Vagina (tissue), 2 donors: ENCODE data around the gene ELOVL5. TPM values are rescaled to one million over a fixed set of nuclear protein-coding genes. Genes with fewer than 3 reads are reported as not detected.

Experiments used
- DNase-seq, 2 donors: peaks; one replicate each; pipeline ENCODE4 v3.0.0-alpha.2; 2017; ENCODE audit errors: extremely low spot score in 2 of 2
- H3K27ac ChIP-seq: fragments of 200-600 bp; sonication (generic); one replicate; pipeline ENCODE4 v1.5.1; 2019
- H3K27me3 ChIP-seq: fragments of 200-600 bp; sonication (generic); one replicate; pipeline ENCODE4 v1.5.1; 2019
- H3K36me3 ChIP-seq, 2 donors: fragments of 200-600 bp; sonication (generic); one replicate each; pipeline ENCODE4 v1.5.1; 2017 to 2019
- H3K4me1 ChIP-seq: fragments of 200-600 bp; sonication (generic); one replicate; pipeline ENCODE4 v1.5.1; 2019
- H3K4me3 ChIP-seq, 2 donors: fragments of 200-600 bp; sonication (generic); 1 replicate in 1 of 2; 2 replicates in 1 of 2; pipeline ENCODE4 v1.5.1; 2016 to 2019
- H3K9me3 ChIP-seq: fragments of 200-600 bp; sonication (generic); one replicate; pipeline ENCODE4 v1.5.1; 2019
- CTCF ChIP-seq, 3 experiments: fragments of 450-650 bp in 2 of 3; fragments of 200-600 bp in 1 of 3; sonication (generic) in 1 of 3; IDR thresholded peaks; one replicate each; pipeline ENCODE4 v1.5.1; 2017 to 2019; ENCODE audit warnings: antibody characterized with exemption in 3 of 3, mild to moderate bottlenecking in 2 of 3, moderate library complexity in 2 of 3
- POLR2A ChIP-seq, 2 donors: fragments of 450-650 bp; IDR thresholded peaks; one replicate each; pipeline ENCODE4 v1.6.1; 2017; ENCODE audit warnings: antibody characterized with exemption in 2 of 2, mild to moderate bottlenecking in 2 of 2, moderate library complexity in 2 of 2
- POLR2AphosphoS5 ChIP-seq, 2 donors: sonication (generic); formaldehyde crosslinking; IDR thresholded peaks; one replicate each; pipeline ENCODE4 v1.9.0; 2017; ENCODE audit warnings: antibody characterized with exemption in 2 of 2, mild to moderate bottlenecking in 2 of 2, low read depth in 1 of 2; ENCODE audit not compliant: insufficient read depth in 1 of 2
- intact Hi-C: fragments of 100-400 bp; cut with DNase I; formaldehyde crosslinking; loops from one replicate; pipeline ENCODE4 v1.15.1; 2023
- total RNA-seq: library from RNA; depleted of rRNA; stranded (reverse); fragments of >200 nt; gene quantifications from one replicate; pipeline ENCODE4 v1.2.3, GENCODE V29; 2016

The ELOVL5 gene
- total RNA-seq, 1 donor from 2014 or later: 42.5 TPM

GRCh38 chr6:53295176-53295575 is 53.6 kb downstream of the ELOVL5 start:
- Histone ChIP-seq H3K9me3 (no peaks in the 10 kb centered on the region), H3K27me3 (no peaks in the 10 kb centered on the region), H3K4me1 (peaks cover 17% of the 10 kb centered on the region), H3K4me3 (no peak overlapping the region), H3K36me3 (no peaks in the 10 kb centered on the region), H3K27ac (no peak overlapping the region)
- no peak for TF ChIP-seq CTCF (IDR thresholded peaks at IDR 0.05)
- TF ChIP-seq POLR2AphosphoS5 (IDR thresholded peaks at IDR 0.05; ENCODE audit: insufficient read depth in 1 of 2, low read depth in 1 of 2): no peak
- TF ChIP-seq POLR2A (IDR thresholded peaks at IDR 0.05): no peak
- no peak for DNase-seq
- intact Hi-C loops: no loop called here

GRCh38 chr6:53294611-53295010 is 54.1 kb downstream of the ELOVL5 start:
- Histone ChIP-seq H3K4me1 (peaks cover 12% of the 10 kb centered on the region), H3K9me3 (no peaks in the 10 kb centered on the region), H3K4me3 (no peak overlapping the region), H3K27me3 (no peaks in the 10 kb centered on the region), H3K27ac (no peak overlapping the region), H3K36me3 (no peaks in the 10 kb centered on the region)
- DNase-seq: no peak
- no peak for TF ChIP-seq POLR2A (IDR thresholded peaks at IDR 0.05)
- TF ChIP-seq POLR2AphosphoS5 (IDR thresholded peaks at IDR 0.05; ENCODE audit: insufficient read depth in 1 of 2, low read depth in 1 of 2): no peak
- no peak for TF ChIP-seq CTCF (IDR thresholded peaks at IDR 0.05)
- intact Hi-C loops: no loop called here

GRCh38 chr6:53294095-53294494 is 54.7 kb downstream of the ELOVL5 start:
- H3K9me3 ChIP-seq: no peaks in the 10 kb centered on the region
- no peaks in the 10 kb centered on the region for H3K27me3 ChIP-seq
- TF ChIP-seq CTCF (IDR thresholded peaks at IDR 0.05) (peak in 1 of 3 experiments; percentile 18), POLR2AphosphoS5 (IDR thresholded peaks at IDR 0.05; ENCODE audit: insufficient read depth in 1 of 2, low read depth in 1 of 2) (no peak)
- no peak for DNase-seq
- intact Hi-C loops: no loop called here
- H3K4me3 ChIP-seq: no peak overlapping the region
- no peaks in the 10 kb centered on the region for H3K36me3 ChIP-seq
- no peak overlapping the region for H3K27ac ChIP-seq
- H3K4me1 ChIP-seq: peaks cover 8% of the 10 kb centered on the region

GRCh38 chr6:53293691-53294090 is 55.1 kb downstream of the ELOVL5 start:
- Histone ChIP-seq H3K27ac (no peak overlapping the region), H3K4me3 (no peak overlapping the region), H3K4me1 (peaks cover 4% of the 10 kb centered on the region), H3K27me3 (no peaks in the 10 kb centered on the region), H3K9me3 (no peaks in the 10 kb centered on the region), H3K36me3 (no peaks in the 10 kb centered on the region)
- TF ChIP-seq POLR2A (IDR thresholded peaks at IDR 0.05) (no peak), POLR2AphosphoS5 (IDR thresholded peaks at IDR 0.05; ENCODE audit: insufficient read depth in 1 of 2, low read depth in 1 of 2) (no peak), CTCF (IDR thresholded peaks at IDR 0.05) (no peak)
- no peak for DNase-seq
- intact Hi-C loops: no loop called here

- intact Hi-C loops: no loop called here
- Histone ChIP-seq H3K36me3 (no peaks in the 10 kb centered on the region), H3K9me3 (no peaks in the 10 kb centered on the region), H3K27me3 (no peaks in the 10 kb centered on the region), H3K4me3 (no peak overlapping the region), H3K27ac (no peak overlapping the region), H3K4me1 (no peaks in the 10 kb centered on the region)
- TF ChIP-seq POLR2A (IDR thresholded peaks at IDR 0.05) (no peak), CTCF (IDR thresholded peaks at IDR 0.05) (no peak), POLR2AphosphoS5 (IDR thresholded peaks at IDR 0.05; ENCODE audit: insufficient read depth in 1 of 2, low read depth in 1 of 2) (no peak)
- no peak for DNase-seq
These were observed 57.9 kb downstream of the ELOVL5 start for GRCh38 chr6:53290537-53291510.
